Retina (tissue), 1 donor: ENCODE data around the gene RSAD1.
"Not testable (repeated sequence)": the region's sequence is repeated elsewhere in the genome, so short reads cannot be mapped to it uniquely, and the experiment has no call there.

Experiments used
- DNase-seq: peaks from one replicate; pipeline ENCODE4 v3.0.0-alpha.2; 2016

Gene RSAD1

DNA sequence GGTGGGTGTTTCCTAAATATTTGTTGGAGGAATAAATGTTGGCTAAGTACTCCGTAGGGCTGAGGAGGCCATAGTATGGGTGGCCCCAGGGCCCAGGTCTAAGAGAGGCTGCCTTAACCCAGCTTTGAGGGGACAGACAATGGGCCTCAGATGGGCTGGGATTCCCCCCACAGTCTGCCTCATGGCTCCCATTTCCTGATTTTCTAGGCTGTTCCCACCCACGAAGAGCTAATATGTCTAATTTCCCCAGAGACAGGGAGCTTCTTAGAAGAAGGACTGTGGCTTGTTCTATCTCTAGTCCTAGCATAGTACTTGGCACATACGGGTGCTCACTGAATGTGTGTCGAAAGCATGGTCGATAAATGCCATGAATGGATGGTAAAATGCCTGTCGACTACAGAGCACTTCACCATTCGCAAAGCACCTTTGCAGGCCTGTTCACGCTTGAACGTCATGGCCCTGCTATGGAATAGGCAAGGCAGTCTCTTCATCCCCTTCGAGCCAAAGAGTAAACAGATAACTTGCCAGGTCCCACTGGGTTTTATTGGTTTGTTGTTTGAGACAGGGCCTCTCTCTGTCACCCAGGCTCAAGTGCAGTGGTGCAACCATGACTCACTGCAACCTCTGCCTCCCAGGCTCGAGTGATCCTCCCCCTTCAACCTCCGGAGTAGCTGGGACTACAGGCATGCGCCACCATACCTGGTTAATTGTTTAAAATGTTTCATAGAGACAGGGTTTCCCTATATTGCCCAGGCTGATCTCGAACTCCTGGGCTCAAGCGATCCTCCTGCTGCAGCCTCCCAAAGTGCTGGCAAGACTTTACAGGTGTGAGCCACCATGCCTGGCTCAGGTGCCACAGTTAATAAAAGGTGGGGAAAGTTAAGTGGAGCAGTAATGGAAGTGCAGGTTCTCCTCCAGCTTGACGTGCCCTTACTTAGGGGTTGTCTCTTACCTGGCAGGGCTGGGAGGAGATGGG lies 19.7 kb upstream of the RSAD1 start:
- no peak for DNase-seq

DNA sequence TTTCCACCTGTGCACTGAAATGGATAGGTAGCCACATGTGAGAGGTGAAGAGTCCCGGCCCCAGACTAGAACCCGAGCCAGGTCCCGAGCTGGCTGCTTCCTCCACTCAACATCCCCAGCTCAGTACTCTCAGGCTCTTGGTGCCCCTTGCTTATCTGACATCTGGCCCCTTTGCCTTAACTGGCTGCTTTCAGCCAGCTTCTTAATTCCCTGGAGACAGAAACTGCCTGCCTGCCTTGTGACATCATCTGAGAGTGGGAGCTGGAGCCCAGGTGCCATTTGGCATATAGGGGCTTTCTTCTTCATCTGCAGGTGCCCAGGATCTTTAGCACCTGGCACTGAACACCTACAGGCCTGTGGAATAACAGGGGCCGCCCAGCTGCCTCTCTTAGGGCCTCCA lies 18.9 kb upstream of the RSAD1 start:
- DNase-seq, result no peak

DNA sequence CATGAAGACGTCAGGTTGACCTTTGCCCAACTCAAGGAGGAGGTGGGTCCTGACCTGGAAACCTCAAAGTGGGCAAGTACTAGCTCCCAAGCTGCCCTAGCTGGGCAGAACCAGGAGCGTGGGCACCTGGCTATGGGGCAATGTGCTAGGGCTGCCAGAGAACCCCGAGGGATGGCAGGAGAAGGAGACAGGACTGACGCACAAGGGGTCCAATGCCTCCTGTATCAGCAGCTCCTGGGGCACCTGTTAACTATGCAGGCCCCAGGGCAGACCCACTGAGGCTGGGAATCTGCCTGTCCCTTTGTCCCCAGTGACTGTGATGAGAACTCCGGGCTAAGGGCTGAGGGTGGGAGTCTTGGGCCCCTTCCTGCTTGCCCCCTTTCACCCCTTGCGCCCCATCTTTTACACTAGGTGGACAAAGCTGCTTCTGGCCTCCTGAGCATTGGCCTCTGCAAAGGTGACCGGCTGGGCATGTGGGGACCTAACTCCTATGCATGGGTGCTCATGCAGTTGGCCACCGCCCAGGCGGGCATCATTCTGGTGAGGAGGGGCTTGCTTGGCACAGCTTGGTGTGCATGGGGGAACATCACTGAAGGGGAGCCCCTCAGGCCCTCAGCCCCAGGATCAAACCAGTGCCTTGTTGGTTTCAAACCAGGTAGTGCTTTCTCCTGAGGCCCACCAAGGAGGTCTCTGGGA lies 17.7 kb upstream of the RSAD1 start:
- no peak for DNase-seq

DNA sequence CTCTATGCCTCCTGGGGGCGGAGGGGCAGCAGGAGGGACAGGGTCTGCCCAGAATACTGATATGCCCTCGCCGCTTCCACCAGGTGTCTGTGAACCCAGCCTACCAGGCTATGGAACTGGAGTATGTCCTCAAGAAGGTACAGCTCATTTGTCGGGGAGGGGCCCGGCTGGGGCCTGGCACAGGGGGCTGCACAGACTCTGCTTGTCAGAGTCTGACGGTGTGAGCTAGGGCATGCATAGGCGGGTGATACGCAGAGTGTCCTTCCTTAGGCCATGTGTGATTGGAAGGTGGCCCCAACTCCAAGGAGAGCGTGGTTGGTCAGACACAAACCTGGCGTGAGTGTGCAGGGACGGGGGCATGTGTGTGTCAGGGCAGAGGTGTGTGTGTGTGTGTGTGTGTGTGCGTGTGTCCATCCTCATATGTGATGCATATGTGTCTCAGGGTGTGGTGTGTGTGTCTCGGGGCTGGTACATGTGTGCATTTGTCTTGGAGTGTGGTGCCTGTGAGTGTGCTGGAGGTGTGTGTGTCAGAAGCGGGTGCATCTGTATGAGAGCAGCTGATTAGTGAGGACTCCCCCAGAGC lies 17.0 kb upstream of the RSAD1 start:
- DNase-seq, result no peak

DNA sequence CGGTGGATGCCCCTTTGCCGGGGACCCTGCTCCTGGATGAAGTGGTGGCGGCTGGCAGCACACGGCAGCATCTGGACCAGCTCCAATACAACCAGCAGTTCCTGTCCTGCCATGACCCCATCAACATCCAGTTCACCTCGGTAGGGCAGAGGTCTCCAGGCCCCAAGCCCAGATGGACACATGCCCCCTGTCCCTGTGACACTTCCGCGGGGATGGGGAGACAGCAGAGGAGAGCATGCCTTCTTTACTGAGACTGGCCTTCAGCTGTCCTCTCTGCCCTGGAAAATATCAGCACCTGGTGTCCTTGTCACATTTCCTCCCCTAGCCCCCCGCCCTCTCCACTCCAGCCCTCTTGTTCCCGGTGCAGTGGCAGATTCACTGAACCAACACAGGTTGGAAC lies 16.2 kb upstream of the RSAD1 start:
- no peak for DNase-seq

DNA sequence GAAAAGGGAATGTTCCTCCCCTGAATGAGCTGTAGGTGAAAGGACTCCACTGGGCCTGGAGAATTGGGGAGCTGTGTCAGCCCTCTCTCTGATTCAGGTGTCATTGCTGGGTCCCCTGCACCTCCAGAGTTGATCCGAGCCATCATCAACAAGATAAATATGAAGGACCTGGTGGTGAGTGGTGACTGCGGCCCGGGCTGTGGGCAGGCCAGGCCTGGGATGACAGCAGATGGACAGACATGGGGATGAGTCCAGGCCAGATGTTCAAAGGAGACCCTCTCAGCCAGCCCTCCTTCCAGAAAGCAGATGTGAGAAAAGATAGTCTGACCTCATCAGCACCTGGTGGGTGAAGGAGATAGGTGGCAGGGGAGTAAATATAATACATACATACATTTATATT lies 14.5 kb upstream of the RSAD1 start:
- DNase-seq, result no peak

DNA sequence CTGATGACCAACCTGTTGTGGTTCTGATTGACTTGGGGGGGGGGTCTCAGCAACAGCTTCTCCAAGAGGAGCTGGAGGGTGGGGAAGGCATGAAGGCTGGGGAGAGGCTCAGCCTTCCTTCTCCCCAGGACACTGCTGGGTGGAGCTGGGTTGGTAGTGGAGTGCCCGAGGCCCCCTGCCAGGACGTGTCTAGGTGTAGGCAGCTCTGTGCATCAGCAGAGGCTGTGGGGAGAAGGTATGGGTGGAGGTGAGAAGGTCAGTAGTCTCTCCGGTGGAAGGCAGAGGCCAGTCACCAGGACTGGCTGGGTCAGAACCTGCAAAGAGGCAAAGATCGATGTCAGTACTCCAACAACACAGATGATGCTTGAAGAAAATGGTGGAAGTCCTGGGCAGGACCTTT lies 13.9 kb upstream of the RSAD1 start:
- DNase-seq, result no peak

DNA sequence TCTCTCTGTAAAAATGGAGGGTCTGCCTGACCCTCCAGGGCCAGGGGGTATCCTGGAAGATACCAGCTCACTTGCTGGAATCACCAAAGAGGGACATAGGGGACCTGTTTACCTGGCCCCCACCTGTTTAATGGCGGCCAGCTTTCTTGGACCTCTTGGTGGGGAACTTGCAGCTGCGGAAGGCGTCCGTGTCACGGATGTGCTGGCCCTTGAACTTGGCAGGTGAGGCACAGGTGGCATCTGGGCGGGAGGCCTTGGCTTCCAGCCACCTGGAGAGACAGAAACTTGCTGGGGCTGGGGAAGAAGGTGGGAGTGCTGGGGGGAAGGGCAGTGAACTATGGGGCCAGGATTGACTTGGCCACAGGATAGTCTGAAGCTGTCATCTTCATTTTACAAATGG lies 13.5 kb upstream of the RSAD1 start:
- no peak for DNase-seq

GRCh38 chr17:50465635-50466034 lies 13.0 kb upstream of the RSAD1 start:
- DNase-seq, result no peak

DNA sequence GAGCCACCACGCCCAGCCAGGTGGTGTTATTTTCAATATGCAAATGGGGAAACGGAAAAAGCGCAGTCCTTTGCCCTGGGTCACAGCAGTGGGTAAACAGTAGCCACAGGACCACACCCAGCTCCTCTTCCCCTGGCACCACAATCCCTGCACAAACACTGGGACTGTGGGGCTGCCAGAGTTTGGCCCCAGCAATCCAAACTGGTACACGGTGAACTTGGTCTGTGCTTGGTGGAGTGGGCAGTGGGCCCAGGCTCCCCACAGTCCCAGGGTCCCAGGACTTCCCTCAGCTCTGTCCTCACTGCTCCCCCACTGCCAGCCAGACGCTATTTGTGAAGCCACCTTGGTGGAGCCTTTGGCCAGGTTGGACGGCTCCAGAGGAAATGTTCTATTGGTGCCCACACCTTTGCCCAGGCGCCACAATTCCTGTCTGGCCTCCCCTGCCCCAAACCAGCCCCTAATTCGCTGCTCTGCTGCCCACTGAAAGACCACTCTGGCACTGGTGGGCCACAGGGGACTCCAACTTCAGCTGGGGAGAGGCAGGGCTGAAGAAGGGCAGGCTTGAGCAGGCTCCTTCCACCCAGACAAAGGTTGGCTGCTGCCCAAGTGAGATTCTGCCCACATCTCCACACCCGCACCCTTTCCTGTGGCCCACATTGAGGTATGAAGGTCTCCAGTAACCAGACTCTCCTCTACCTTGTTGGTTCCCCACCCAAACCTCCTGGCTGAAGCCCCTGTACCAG lies 12.1 kb upstream of the RSAD1 start:
- DNase-seq, result no peak

- no peak for DNase-seq
These were observed 11.4 kb upstream of the RSAD1 start for GRCh38 chr17:50467114-50467854.

- no peak for DNase-seq
These were observed 10.8 kb upstream of the RSAD1 start for GRCh38 chr17:50467855-50468303.

GRCh38 chr17:50468304-50469207 lies 10.1 kb upstream of the RSAD1 start, which contains the start of gene CHAD:
CHAD (minus strand) TSS chr17:50468880; CDS start chr17:50468813, 67 bp downstream.
- DNase-seq, result peak; percentile 54

- no peak for DNase-seq
These were observed 9.5 kb upstream of the RSAD1 start for GRCh38 chr17:50469208-50469605.

GRCh38 chr17:50469671-50470305 lies 8.9 kb upstream of the RSAD1 start:
- DNase-seq, result no peak

- DNase-seq, result no peak
These were observed 8.2 kb upstream of the RSAD1 start for GRCh38 chr17:50470426-50470825.

GRCh38 chr17:50471009-50471905 lies 7.4 kb upstream of the RSAD1 start:
- DNase-seq, result no peak

DNA sequence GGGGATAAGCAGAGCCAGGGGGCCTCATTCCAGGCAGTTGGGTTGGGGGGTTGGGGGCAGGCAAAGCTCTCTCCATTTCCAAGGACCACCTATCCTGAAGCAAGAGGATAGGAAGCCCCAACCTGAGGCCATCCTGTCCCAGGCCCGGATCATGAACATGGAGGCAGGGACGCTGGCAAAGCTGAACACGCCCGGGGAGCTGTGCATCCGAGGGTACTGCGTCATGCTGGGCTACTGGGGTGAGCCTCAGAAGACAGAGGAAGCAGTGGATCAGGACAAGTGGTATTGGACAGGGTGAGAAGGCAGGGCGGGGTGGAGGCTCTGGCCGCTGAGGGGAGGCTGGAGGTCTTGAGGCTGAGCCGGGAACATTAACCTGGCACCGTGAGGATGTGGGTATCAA lies 6.4 kb upstream of the RSAD1 start:
- no peak for DNase-seq

GRCh38 chr17:50472761-50473161 lies 5.9 kb upstream of the RSAD1 start:
- not testable (repeated sequence) for DNase-seq
